H1 (cell line): Measurements from ENCODE around the gene NCAPG2. TPM values are rescaled to one million over a fixed set of nuclear protein-coding genes. Genes with fewer than 3 reads are reported as not detected.

Experiments
- CTCF ChIA-PET: fragments of 300-600 bp; sonication (Branson Sonifier 250); formaldehyde crosslinking; loops from one replicate; lab custom pipeline; 2021; ENCODE audit not compliant: partially characterized antibody; lab: Charles Lee
- POLR2A ChIA-PET: fragments of 300-600 bp; sonication (Branson Sonifier 250); formaldehyde crosslinking; loops from one replicate; lab custom pipeline; 2021; ENCODE audit warnings: inconsistent platforms; ENCODE audit not compliant: partially characterized antibody; lab: Charles Lee
- DNase-seq, 2 experiments: peaks; one replicate each; pipeline versions ENCODE4 v3.0.0 to v3.0.0-alpha.2; 2010 to 2022; ENCODE audit warnings: low spot score in 2 of 2, low read depth in 1 of 2, mixed read lengths in 1 of 2
- FAIRE-seq: peaks from 2 replicates; lab custom pipeline; 2011; peaks lifted over from hg19 to GRCh38; lab: Jason Lieb, UNC
- H2AFZ ChIP-seq: 2 replicates; pipeline ENCODE4 v1.8.1; 2012; ENCODE audit warnings: low read length, inconsistent platforms
- H2AK5ac ChIP-seq: 2 replicates; pipeline ENCODE4 v1.6.1; 2013; ENCODE audit warnings: low read depth, low read length
- H2BK120ac ChIP-seq: replicated peaks from 2 replicates; pipeline ENCODE3; 2013; ENCODE audit warnings: low read depth, low read length, inconsistent platforms
- H2BK12ac ChIP-seq: 2 replicates; pipeline ENCODE4 v1.6.1; 2013; ENCODE audit warnings: low read depth, low read length
- H2BK15ac ChIP-seq: 2 replicates; pipeline ENCODE4 v1.6.1; 2013; ENCODE audit warnings: low read length
- H2BK20ac ChIP-seq: 2 replicates; pipeline ENCODE4 v1.6.1; 2013; ENCODE audit warnings: low read length
- H2BK5ac ChIP-seq: 2 replicates; pipeline ENCODE4 v1.6.1; 2013; ENCODE audit warnings: low read depth, low read length
- H3K14ac ChIP-seq: 2 replicates; pipeline ENCODE4 v1.6.1; 2013; ENCODE audit warnings: inconsistent platforms; ENCODE audit not compliant: insufficient read length
- H3K18ac ChIP-seq: 2 replicates; pipeline ENCODE4 v1.6.1; 2013; ENCODE audit warnings: low read length; ENCODE audit errors: extremely low read depth
- H3K23ac ChIP-seq: 2 replicates; pipeline ENCODE4 v1.6.1; 2013; ENCODE audit warnings: inconsistent platforms; ENCODE audit not compliant: insufficient read length
- H3K23me2 ChIP-seq: 2 replicates; pipeline ENCODE4 v1.6.1; 2013; ENCODE audit warnings: low read depth, low read length
- H3K27ac ChIP-seq: 2 replicates; pipeline ENCODE4 v1.6.1; 2011; ENCODE audit warnings: low read depth, low read length, inconsistent platforms
- H3K27me3 ChIP-seq, 4 experiments: replicated peaks in 1 of 4; 1 replicate in 1 of 4; 2 replicates in 3 of 4; pipeline versions ENCODE4 v1.6.1 to v1.8.1; 2011 to 2013; ENCODE audit warnings: low read length in 3 of 4, mild to moderate bottlenecking in 3 of 4, inconsistent platforms in 2 of 4, mixed read lengths in 2 of 4, moderate library complexity in 1 of 4; ENCODE audit not compliant: control insufficient read depth in 3 of 4, insufficient read depth in 3 of 4; ENCODE audit errors: extremely low read depth in 1 of 4
- H3K36me3 ChIP-seq, 4 experiments: 2 replicates each; pipeline versions ENCODE4 v1.6.1 to v1.8.1; 2011 to 2013; ENCODE audit warnings: mild to moderate bottlenecking in 4 of 4, low read length in 3 of 4, moderate library complexity in 2 of 4, control low read depth in 1 of 4, inconsistent platforms in 1 of 4; ENCODE audit not compliant: insufficient read depth in 4 of 4, control insufficient read depth in 2 of 4
- H3K4ac ChIP-seq: replicated peaks from 2 replicates; pipeline ENCODE3; 2013; ENCODE audit warnings: low read length, low read depth, mixed read lengths, inconsistent platforms; ENCODE audit not compliant: insufficient read length
- H3K4me1 ChIP-seq, 4 experiments: replicated peaks in 1 of 4; 1 replicate in 1 of 4; 2 replicates in 3 of 4; pipeline versions ENCODE4 v1.6.1 to v1.8.1; 2011 to 2013; ENCODE audit warnings: low read length in 3 of 4, inconsistent platforms in 2 of 4, mixed read lengths in 1 of 4; ENCODE audit not compliant: insufficient read depth in 4 of 4, control insufficient read depth in 3 of 4
- H3K4me2 ChIP-seq, 2 experiments: 2 replicates each; pipeline versions ENCODE4 v1.6.1 to v1.8.1; 2011 to 2013; ENCODE audit warnings: low read depth in 2 of 2, low read length in 2 of 2, control low read depth in 1 of 2, inconsistent platforms in 1 of 2, mild to moderate bottlenecking in 1 of 2; ENCODE audit not compliant: insufficient read depth in 1 of 2
- H3K4me3 ChIP-seq, 4 experiments: fragments of 200-600, 300-600 bp in 1 of 4; sonication (generic), shearing (Covaris generic), sonication (Bioruptor Twin) in 1 of 4; 2 replicates each; pipeline versions ENCODE4 v1.5.1 to v1.8.1; 2011 to 2016; ENCODE audit warnings: low read length in 4 of 4, low read depth in 3 of 4, control low read depth in 2 of 4, inconsistent platforms in 2 of 4, mild to moderate bottlenecking in 2 of 4, mixed read lengths in 1 of 4, moderate library complexity in 1 of 4; ENCODE audit not compliant: insufficient read depth in 2 of 4; ENCODE audit errors: extremely low read depth in 1 of 4
- H3K56ac ChIP-seq: replicated peaks from 2 replicates; pipeline ENCODE3; 2013; ENCODE audit warnings: low read depth, mild to moderate bottlenecking, mixed read lengths, low read length, inconsistent platforms; ENCODE audit not compliant: insufficient read length
- H3K79me1 ChIP-seq: 2 replicates; pipeline ENCODE4 v1.6.1; 2013; ENCODE audit warnings: low read depth, low read length, control low read depth
- H3K79me2 ChIP-seq, 2 experiments: 2 replicates each; pipeline versions ENCODE4 v1.6.1 to v1.8.1; 2012 to 2013; ENCODE audit warnings: low read length in 2 of 2, mild to moderate bottlenecking in 2 of 2, inconsistent platforms in 1 of 2; ENCODE audit not compliant: insufficient read depth in 2 of 2, control insufficient read depth in 1 of 2
- H3K9ac ChIP-seq, 4 experiments: replicated peaks in 1 of 4; 1 replicate in 1 of 4; 2 replicates in 3 of 4; pipeline versions ENCODE4 v1.6.1 to v1.8.1; 2011 to 2013; ENCODE audit warnings: low read depth in 3 of 4, low read length in 3 of 4, control low read depth in 2 of 4, mild to moderate bottlenecking in 2 of 4, moderate library complexity in 2 of 4, inconsistent platforms in 1 of 4; ENCODE audit errors: extremely low read depth in 1 of 4
- H3K9me3 ChIP-seq, 2 experiments: 2 replicates each; pipeline versions ENCODE4 v1.6.1 to v1.8.1; 2012 to 2013; ENCODE audit warnings: mild to moderate bottlenecking in 2 of 2, moderate library complexity in 2 of 2, control low read depth in 1 of 2, inconsistent platforms in 1 of 2, low read depth in 1 of 2, low read length in 1 of 2, mixed read lengths in 1 of 2; ENCODE audit not compliant: insufficient read depth in 2 of 2
- H4K20me1 ChIP-seq, 2 experiments: replicated peaks in 1 of 2; 2 replicates each; pipeline versions ENCODE3 to v1.8.1; 2011 to 2013; ENCODE audit warnings: inconsistent platforms in 2 of 2, low read length in 2 of 2, mild to moderate bottlenecking in 1 of 2; ENCODE audit not compliant: insufficient read depth in 2 of 2, control insufficient read depth in 1 of 2
- H4K5ac ChIP-seq: 2 replicates; pipeline ENCODE4 v1.6.1; 2013; ENCODE audit warnings: low read length, low read depth, mixed read lengths, inconsistent platforms; ENCODE audit not compliant: insufficient read length
- H4K8ac ChIP-seq: 2 replicates; pipeline ENCODE4 v1.8.0; 2013; ENCODE audit warnings: mild to moderate bottlenecking, moderate library complexity, low read length, inconsistent platforms; ENCODE audit not compliant: insufficient read depth; ENCODE audit errors: extremely low read depth
- H4K91ac ChIP-seq: replicated peaks from 2 replicates; pipeline ENCODE3; 2013; ENCODE audit warnings: low read length, mixed read lengths, inconsistent platforms; ENCODE audit not compliant: insufficient read length
- BRCA1 ChIP-seq: IDR thresholded peaks from 2 replicates; pipeline ENCODE4 v1.6.1; 2012; ENCODE audit warnings: low read depth, low read length, improper control_type of control experiment
- CBX8 ChIP-seq: fragments of 300-800, 300-1000 bp; sonication (generic); IDR thresholded peaks from 2 replicates; pipeline ENCODE4 v1.7.1; 2016; ENCODE audit warnings: low read depth, low read length, borderline replicate concordance
- EGR1 ChIP-seq: IDR thresholded peaks from 2 replicates; pipeline ENCODE4 v1.6.1; 2011; ENCODE audit warnings: low read depth, low read length, borderline replicate concordance
- FOSL1 ChIP-seq: IDR thresholded peaks from 2 replicates; pipeline ENCODE4 v1.6.1; 2011; ENCODE audit warnings: mild to moderate bottlenecking, low read depth, low read length, moderate library complexity; ENCODE audit not compliant: insufficient read depth
- KDM5A ChIP-seq: fragments of 200-600 bp; IDR thresholded peaks from 2 replicates; pipeline ENCODE4 v1.7.1; 2012; ENCODE audit warnings: mild to moderate bottlenecking, low read length, inconsistent platforms, mixed read lengths
- POLR2A ChIP-seq, 2 experiments: IDR thresholded peaks; 1 replicate in 1 of 2; 2 replicates in 1 of 2; pipeline ENCODE4 v1.6.1; 2011; ENCODE audit warnings: low read depth in 2 of 2, low read length in 2 of 2, mild to moderate bottlenecking in 2 of 2; ENCODE audit errors: control extremely low read depth in 1 of 2
- RAD21 ChIP-seq, 2 experiments: IDR thresholded peaks in 1 of 2; conservative IDR thresholded peaks in 1 of 2; 2 replicates each; pipeline ENCODE4 v1.6.1; 2011; ENCODE audit warnings: low read depth in 2 of 2, low read length in 2 of 2, improper control_type of control experiment in 1 of 2, inconsistent platforms in 1 of 2, mild to moderate bottlenecking in 1 of 2, moderate library complexity in 1 of 2
- RFX5 ChIP-seq: IDR thresholded peaks from 2 replicates; pipeline ENCODE4 v1.6.1; 2011; ENCODE audit warnings: low read depth, low read length, improper control_type of control experiment, borderline replicate concordance
- SAP30 ChIP-seq: fragments of 300-600 bp; sonication (generic); IDR thresholded peaks from 2 replicates; pipeline ENCODE4 v1.7.1; 2012; ENCODE audit warnings: low read length, moderate library complexity, mild to moderate bottlenecking, inconsistent platforms; ENCODE audit not compliant: insufficient read depth, insufficient replicate concordance
- SUZ12 ChIP-seq: fragments of 200-600 bp; sonication (generic); IDR thresholded peaks from 2 replicates; pipeline ENCODE4 v1.6.1; 2012; ENCODE audit warnings: mild to moderate bottlenecking, inconsistent platforms, low read length, moderate library complexity, mixed read lengths
- YY1 ChIP-seq: IDR thresholded peaks from 2 replicates; pipeline ENCODE4 v1.6.1; 2011; ENCODE audit warnings: low read depth, mild to moderate bottlenecking, low read length
- WGBS, 2 experiments: shearing (Covaris generic) in 1 of 2; methylation state at CpG; one replicate each; pipeline versions ENCODE4 v1.1.6 to v1.1.7; 2013 to 2015; ENCODE audit warnings: low lambda C conversion rate in 2 of 2, mixed read lengths in 2 of 2, inconsistent platforms in 1 of 2, low coverage in 1 of 2, missing lambda C conversion rate in 1 of 2; ENCODE audit not compliant: insufficient replicate concordance in 2 of 2, insufficient coverage in 1 of 2, insufficient read length in 1 of 2; ENCODE audit errors: extremely low coverage in 1 of 2, missing lambda C conversion rate in 1 of 2; 5-methylcytosine and 5-hydroxymethylcytosine counted together
- polyA plus RNA-seq, 7 experiments: library from polyadenylated mRNA; depleted of rRNA in 3 of 7; stranded (reverse) in 5 of 7; unstranded in 2 of 7; fragments of >200 nt in 5 of 7; fragments of 200-250 nt in 2 of 7; gene quantifications; 1 replicate in 5 of 7; 2 replicates in 1 of 7; 4 replicates in 1 of 7; pipeline versions ENCODE4 v1.2.1 to v1.2.3, GENCODE V29; 2011 to 2013; ENCODE audit warnings: missing spikeins in 2 of 7, mixed read lengths in 2 of 7
- total RNA-seq: library from RNA; stranded (reverse); fragmentation: NEBNext Ultra II Directional; extraction: Animal tissue kit (Norgen Biotek cat#: 25700); gene quantifications from 2 replicates; pipeline ENCODE4 v1.2.1, GENCODE V29; 2021
- TF ChIP-seq, protein P1 (sequence below), 3 experiments: IDR thresholded peaks; 1 replicate in 2 of 3; 2 replicates in 1 of 3; pipeline versions ENCODE4 v1.5.1 to v1.6.1; 2011; ENCODE audit warnings: low read length in 3 of 3, mild to moderate bottlenecking in 3 of 3, inconsistent platforms in 2 of 3, low read depth in 1 of 3, moderate library complexity in 1 of 3; ENCODE audit not compliant: insufficient read depth in 1 of 3; ENCODE audit errors: control extremely low read depth in 1 of 3

The NCAPG2 gene
- total and polyA plus RNA-seq, 2 of the 8 experiments (the other 6 are each of a cell fraction or from before 2014, with no cell fraction given) = 49.9 to 119 TPM

GRCh38 chr7:158725506-158725800 is 20.8 kb upstream of the NCAPG2 start:
- no peak overlapping the region for H3K18ac ChIP-seq
- H4K20me1 ChIP-seq = no peaks in the 10 kb centered on the region
- no peak overlapping the region for H4K5ac ChIP-seq
- no peaks in the 10 kb centered on the region; a peak in 1 of 4 replicates for H3K79me2 ChIP-seq
- no peak overlapping the region for H3K27ac ChIP-seq
- H3K79me1 ChIP-seq = no peaks in the 10 kb centered on the region
- H3K23me2 ChIP-seq = no peaks in the 10 kb centered on the region
- H3K56ac ChIP-seq = no peak overlapping the region
- no peak for DNase-seq
- H3K23ac ChIP-seq = no peak overlapping the region
- H3K14ac ChIP-seq = no peak overlapping the region
- CTCF ChIA-PET = interaction anchor here (0.7 to 3.0 kb wide), 2 partner anchors 8 to 31 kb away, joined by 3 to 18 read pairs; no protein-coding TSS in a partner anchor
- H3K9ac ChIP-seq = no peak overlapping the region
- H2BK5ac ChIP-seq = no peak overlapping the region
- H2BK120ac ChIP-seq = no peak overlapping the region
- no peaks in the 10 kb centered on the region for H3K36me3 ChIP-seq
- H4K8ac ChIP-seq = no peak overlapping the region
- H4K91ac ChIP-seq = no peak overlapping the region
- H3K4me3 ChIP-seq = no peak overlapping the region
- no peak overlapping the region for H3K4me2 ChIP-seq
- H2BK15ac ChIP-seq = no peak overlapping the region
- H2AFZ ChIP-seq = no peak overlapping the region
- no peak overlapping the region for H2BK20ac ChIP-seq
- H2AK5ac ChIP-seq = no peak overlapping the region
- no peaks in the 10 kb centered on the region for H3K27me3 ChIP-seq
- H2BK12ac ChIP-seq = no peak overlapping the region
- H3K4ac ChIP-seq = no peak overlapping the region
- H3K9me3 ChIP-seq = no peaks in the 10 kb centered on the region
- POLR2A ChIA-PET = no interaction called here
- 90% methylated on average over 4 of the region's 4 CpGs; no CpG with 5 or more reads in 1 of the 2 experiments for WGBS, 2 experiments
- H3K4me1 ChIP-seq = peaks cover 0 to 7% (median 0%) of the 10 kb centered on the region in 4 experiments; a peak in 1 of 7 replicates
- FAIRE-seq = no peak
- no peak for TF ChIP-seq BRCA1
- TF ChIP-seq KDM5A = no peak
- no peak for TF ChIP-seq RAD21 (IDR thresholded peaks at IDR 0.05 in 1 of 2, conservative IDR thresholded peaks at IDR 0.05 in 1 of 2; ENCODE audit: low read depth in 2 of 2, low read length in 2 of 2)
- no peak for TF ChIP-seq EGR1
- TF ChIP-seq RFX5 = no peak
- TF ChIP-seq, protein P1, sequence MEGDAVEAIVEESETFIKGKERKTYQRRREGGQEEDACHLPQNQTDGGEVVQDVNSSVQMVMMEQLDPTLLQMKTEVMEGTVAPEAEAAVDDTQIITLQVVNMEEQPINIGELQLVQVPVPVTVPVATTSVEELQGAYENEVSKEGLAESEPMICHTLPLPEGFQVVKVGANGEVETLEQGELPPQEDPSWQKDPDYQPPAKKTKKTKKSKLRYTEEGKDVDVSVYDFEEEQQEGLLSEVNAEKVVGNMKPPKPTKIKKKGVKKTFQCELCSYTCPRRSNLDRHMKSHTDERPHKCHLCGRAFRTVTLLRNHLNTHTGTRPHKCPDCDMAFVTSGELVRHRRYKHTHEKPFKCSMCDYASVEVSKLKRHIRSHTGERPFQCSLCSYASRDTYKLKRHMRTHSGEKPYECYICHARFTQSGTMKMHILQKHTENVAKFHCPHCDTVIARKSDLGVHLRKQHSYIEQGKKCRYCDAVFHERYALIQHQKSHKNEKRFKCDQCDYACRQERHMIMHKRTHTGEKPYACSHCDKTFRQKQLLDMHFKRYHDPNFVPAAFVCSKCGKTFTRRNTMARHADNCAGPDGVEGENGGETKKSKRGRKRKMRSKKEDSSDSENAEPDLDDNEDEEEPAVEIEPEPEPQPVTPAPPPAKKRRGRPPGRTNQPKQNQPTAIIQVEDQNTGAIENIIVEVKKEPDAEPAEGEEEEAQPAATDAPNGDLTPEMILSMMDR (IDR thresholded peaks at IDR 0.05; ENCODE audit: control extremely low read depth in 1 of 3, insufficient read depth in 1 of 3, low read depth in 1 of 3, low read length in 3 of 3) = no peak
- TF ChIP-seq CBX8 = no peak
- TF ChIP-seq POLR2A (IDR thresholded peaks at IDR 0.05; ENCODE audit: control extremely low read depth in 1 of 2, low read depth in 2 of 2, low read length in 2 of 2) = no peak
- TF ChIP-seq SUZ12 = no peak
- no peak for TF ChIP-seq YY1
- no peak for TF ChIP-seq FOSL1
- TF ChIP-seq SAP30 = no peak
